ENCODE data around the gene CDON.

DNA sequence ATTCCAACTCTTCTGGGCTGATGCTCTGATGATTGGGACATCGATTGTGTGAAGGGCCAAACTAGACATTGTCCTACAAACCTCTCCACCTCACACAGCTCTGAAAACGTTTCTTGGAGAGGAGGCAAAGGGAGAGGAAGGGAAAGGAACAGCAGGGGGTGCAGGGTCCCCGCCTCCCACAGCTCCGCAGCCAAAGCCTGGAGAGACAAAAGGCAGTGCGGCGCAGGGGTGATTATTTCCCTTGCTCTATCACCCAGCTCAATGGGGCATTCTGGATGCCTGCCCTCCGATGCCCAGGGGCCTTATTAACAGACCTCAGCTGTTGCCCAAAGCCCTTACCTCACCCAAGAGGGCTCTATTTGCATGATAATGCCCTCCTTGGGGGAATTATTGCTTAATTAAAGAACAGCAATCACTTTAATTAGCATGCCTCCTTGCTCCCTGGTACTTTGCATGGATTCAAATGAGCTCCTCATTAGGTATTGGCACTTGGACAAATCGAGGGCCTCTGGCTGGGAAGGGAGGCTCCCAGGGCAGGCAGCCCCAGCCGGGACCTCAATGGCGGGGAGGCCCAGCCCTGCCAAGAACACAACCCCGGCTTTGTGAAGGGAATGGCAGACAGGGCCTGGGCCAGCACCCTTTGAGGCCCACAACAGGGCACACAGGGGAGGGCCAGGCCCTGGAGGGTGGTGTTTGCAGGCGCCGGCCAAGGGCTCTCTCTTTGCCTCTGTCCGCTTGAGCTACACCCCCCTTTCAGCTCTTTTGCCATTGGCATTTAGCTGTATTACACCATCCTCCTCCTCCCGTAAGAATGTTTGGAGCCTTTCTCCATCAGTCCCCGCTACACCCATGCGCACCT, 19.8 kb upstream of the CDON start:
- TF ChIP-seq NFKB2 (CRISPR knock-in tag; IDR thresholded peaks at IDR 0.05; ENCODE audit: borderline replicate concordance) (no peak), ARHGAP35 (CRISPR knock-in tag; IDR thresholded peaks at IDR 0.05; ENCODE audit: borderline replicate concordance) (no peak), MTA1 (CRISPR knock-in tag; IDR thresholded peaks at IDR 0.05; ENCODE audit: borderline replicate concordance) (no peak), MEIS1 (CRISPR knock-in tag; IDR thresholded peaks at IDR 0.05; ENCODE audit: borderline replicate concordance) (no peak), ZNF816 (CRISPR knock-in tag; IDR thresholded peaks at IDR 0.05; ENCODE audit: borderline replicate concordance) (no peak)
- TF ChIP-seq, protein P1, sequence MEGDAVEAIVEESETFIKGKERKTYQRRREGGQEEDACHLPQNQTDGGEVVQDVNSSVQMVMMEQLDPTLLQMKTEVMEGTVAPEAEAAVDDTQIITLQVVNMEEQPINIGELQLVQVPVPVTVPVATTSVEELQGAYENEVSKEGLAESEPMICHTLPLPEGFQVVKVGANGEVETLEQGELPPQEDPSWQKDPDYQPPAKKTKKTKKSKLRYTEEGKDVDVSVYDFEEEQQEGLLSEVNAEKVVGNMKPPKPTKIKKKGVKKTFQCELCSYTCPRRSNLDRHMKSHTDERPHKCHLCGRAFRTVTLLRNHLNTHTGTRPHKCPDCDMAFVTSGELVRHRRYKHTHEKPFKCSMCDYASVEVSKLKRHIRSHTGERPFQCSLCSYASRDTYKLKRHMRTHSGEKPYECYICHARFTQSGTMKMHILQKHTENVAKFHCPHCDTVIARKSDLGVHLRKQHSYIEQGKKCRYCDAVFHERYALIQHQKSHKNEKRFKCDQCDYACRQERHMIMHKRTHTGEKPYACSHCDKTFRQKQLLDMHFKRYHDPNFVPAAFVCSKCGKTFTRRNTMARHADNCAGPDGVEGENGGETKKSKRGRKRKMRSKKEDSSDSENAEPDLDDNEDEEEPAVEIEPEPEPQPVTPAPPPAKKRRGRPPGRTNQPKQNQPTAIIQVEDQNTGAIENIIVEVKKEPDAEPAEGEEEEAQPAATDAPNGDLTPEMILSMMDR (CRISPR knock-in tag; IDR thresholded peaks at IDR 0.05): no peak

All from HepG2 (cell line).